ENCODE results near the gene FAM50B. TPM values are rescaled to one million over a fixed set of nuclear protein-coding genes. Genes with fewer than 3 reads are reported as not detected.

Gene FAM50B
- total RNA-seq, 2 donors from 2014 or later: 12.4 to 17.3 TPM

DNA sequence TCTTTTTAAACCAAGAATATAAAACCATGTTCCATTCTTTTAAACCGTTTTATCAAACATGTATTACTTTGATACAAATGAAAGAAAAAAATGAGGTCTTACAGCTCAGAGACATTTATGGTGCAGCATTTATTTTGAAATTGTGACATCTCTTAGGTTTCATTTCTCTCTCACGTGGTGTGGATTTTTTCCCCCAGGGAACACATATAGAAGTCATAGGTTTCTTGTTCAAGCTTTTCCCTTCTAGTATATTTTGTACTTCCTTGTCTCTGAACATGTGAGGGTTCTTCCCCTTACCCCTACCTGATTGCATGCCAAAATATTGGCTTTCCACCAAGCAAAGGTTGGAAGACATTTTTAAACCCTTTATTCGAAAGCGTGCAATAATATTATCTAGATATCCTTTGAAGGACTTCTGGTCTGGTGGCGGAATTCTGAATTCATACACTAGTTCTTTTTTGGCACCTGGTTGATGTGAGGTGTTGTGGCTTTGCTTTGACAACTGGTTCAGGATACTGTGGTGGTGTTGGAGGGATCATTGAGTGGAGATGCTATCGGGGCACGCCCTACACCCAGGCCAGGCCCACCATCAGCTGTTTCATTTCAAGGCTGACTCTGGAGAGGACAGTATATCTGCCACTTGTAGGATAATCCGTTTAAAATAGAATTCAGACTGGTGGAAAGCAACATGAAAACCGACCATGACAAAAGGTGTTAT is 5.6 kb upstream of the FAM50B start:
- TF ChIP-seq CTCF (IDR thresholded peaks at IDR 0.05): no peak
- Histone ChIP-seq H3K4me3 (no peak overlapping the region), H3K36me3 (no peaks in the 10 kb centered on the region), H3K27me3 (replicated peaks; ENCODE audit: insufficient read depth) (no peaks in the 10 kb centered on the region), H3K9me3 (no peaks in the 10 kb centered on the region), H3K4me1 (ENCODE audit: control insufficient read depth in 1 of 2, low read depth in 2 of 2) (peaks cover 45 to 53% of the 10 kb centered on the region in 2 donors), H3K27ac (peak overlapping the region; percentile 73 to 87)
- no peak for ATAC-seq (ENCODE audit: insufficient number of reproducible peaks, low FRiP score, low read depth)
- no peak for DNase-seq (ENCODE audit: low spot score)

- peak overlapping the region; percentile 73 to 87 for H3K27ac ChIP-seq
- H3K27me3 ChIP-seq (replicated peaks; ENCODE audit: insufficient read depth): no peaks in the 10 kb centered on the region
- no peak for TF ChIP-seq CTCF (IDR thresholded peaks at IDR 0.05)
- no peaks in the 10 kb centered on the region for H3K9me3 ChIP-seq
- peaks cover 45 to 56% of the 10 kb centered on the region in 2 donors for H3K4me1 ChIP-seq (ENCODE audit: control insufficient read depth in 1 of 2, low read depth in 2 of 2)
- ATAC-seq (ENCODE audit: insufficient number of reproducible peaks, low FRiP score, low read depth): no peak
- no peak overlapping the region for H3K4me3 ChIP-seq
- DNase-seq (ENCODE audit: low spot score): no peak
- no peaks in the 10 kb centered on the region for H3K36me3 ChIP-seq
Observed at GRCh38 chr6:3844097-3844463, 5.1 kb upstream of the FAM50B start.

DNA sequence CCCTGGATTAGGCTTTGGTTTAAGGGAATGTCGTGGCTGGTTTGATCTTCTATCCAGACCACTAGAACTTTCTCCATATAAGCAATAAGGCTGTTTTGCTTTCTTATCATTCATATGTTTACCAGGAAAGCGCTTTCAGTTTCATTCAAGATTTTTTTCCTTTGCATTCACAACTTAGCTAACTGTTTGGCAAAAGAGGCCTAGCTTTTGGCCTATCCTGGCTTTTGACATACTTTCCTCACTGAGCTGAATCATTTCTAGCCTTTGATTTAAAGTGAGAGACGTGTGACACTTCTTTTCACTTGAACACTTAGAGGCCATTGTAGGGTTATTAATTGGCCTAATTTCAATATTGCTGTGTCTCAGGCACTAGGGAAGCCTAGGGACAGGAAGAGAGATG is 1.7 kb upstream of the FAM50B start:
- Histone ChIP-seq H3K36me3 (no peaks in the 10 kb centered on the region), H3K4me1 (ENCODE audit: control insufficient read depth in 1 of 2, low read depth in 2 of 2) (peaks cover 31 to 61% of the 10 kb centered on the region in 2 donors), H3K9me3 (no peaks in the 10 kb centered on the region), H3K4me3 (no peak overlapping the region), H3K27me3 (replicated peaks; ENCODE audit: insufficient read depth) (no peaks in the 10 kb centered on the region), H3K27ac (peak overlapping the region; percentile 43 to 66)
- ATAC-seq (ENCODE audit: insufficient number of reproducible peaks, low FRiP score, low read depth) (no peak), DNase-seq (ENCODE audit: low spot score) (no peak)
- TF ChIP-seq CTCF (IDR thresholded peaks at IDR 0.05): no peak

GRCh38 chr6:3848380-3848779 is 793 bp upstream of the FAM50B start:
- Histone ChIP-seq H3K36me3 (no peaks in the 10 kb centered on the region), H3K4me1 (ENCODE audit: control insufficient read depth in 1 of 2, low read depth in 2 of 2) (peaks cover 22 to 52% of the 10 kb centered on the region in 2 donors), H3K27me3 (replicated peaks; ENCODE audit: insufficient read depth) (no peaks in the 10 kb centered on the region), H3K9me3 (no peaks in the 10 kb centered on the region), H3K4me3 (peak overlapping the region; percentile 71), H3K27ac (peak overlapping the region; percentile 64 to 66)
- ATAC-seq (ENCODE audit: insufficient number of reproducible peaks, low FRiP score, low read depth): no peak
- DNase-seq (ENCODE audit: low spot score): no peak
- TF ChIP-seq CTCF (IDR thresholded peaks at IDR 0.05): no peak

DNA sequence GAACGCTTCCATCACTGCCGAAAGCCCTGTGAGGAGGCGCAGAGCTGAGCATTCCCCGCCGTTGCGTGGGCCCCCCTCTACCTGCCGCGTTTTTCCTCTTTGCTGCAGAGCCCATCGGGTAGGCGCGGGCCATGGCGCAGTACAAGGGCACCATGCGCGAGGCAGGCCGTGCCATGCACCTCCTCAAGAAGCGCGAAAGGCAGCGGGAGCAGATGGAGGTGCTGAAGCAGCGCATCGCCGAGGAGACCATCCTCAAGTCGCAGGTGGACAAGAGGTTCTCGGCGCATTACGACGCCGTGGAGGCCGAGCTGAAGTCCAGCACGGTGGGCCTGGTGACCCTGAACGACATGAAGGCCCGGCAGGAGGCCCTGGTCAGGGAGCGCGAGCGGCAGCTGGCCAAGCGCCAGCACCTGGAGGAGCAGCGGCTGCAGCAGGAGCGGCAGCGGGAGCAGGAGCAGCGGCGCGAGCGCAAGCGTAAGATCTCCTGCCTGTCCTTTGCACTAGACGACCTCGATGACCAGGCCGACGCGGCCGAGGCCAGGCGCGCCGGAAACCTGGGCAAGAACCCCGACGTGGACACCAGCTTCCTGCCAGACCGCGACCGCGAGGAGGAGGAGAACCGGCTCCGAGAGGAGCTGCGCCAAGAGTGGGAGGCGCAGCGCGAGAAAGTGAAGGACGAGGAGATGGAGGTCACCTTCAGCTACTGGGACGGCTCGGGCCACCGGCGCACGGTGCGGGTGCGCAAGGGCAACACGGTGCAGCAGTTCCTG is 693 bp downstream of the FAM50B start:
- no peak for TF ChIP-seq CTCF (IDR thresholded peaks at IDR 0.05)
- Histone ChIP-seq H3K4me1 (ENCODE audit: control insufficient read depth in 1 of 2, low read depth in 2 of 2) (peaks cover 10 to 42% of the 10 kb centered on the region in 2 donors), H3K9me3 (no peaks in the 10 kb centered on the region), H3K36me3 (no peaks in the 10 kb centered on the region), H3K27me3 (replicated peaks; ENCODE audit: insufficient read depth) (no peaks in the 10 kb centered on the region), H3K27ac (peak overlapping the region; percentile 66 to 75), H3K4me3 (peak overlapping the region; percentile 71)
- ATAC-seq (ENCODE audit: insufficient number of reproducible peaks, low FRiP score, low read depth): no peak
- DNase-seq (ENCODE audit: low spot score): no peak

Data from thoracic aorta (tissue), 2 donors.